DOHH2 (cell line): ENCODE measurements around the gene ZNF609.

Source experiments
- H3F3A ChIP-seq: fragments of 200-600 bp; sonication (generic), shearing (Covaris generic); 2 replicates; pipeline ENCODE4 v1.6.0; 2016; ENCODE audit warnings: antibody characterized with exemption, mild to moderate bottlenecking; ENCODE audit not compliant: control insufficient read depth, insufficient read depth
- H3K27ac ChIP-seq: fragments of 200-600 bp; sonication (generic); 2 replicates; pipeline ENCODE4 v1.5.1; 2014; ENCODE audit warnings: low read depth, mild to moderate bottlenecking, low read length, moderate library complexity
- H3K27me3 ChIP-seq: fragments of 200-600 bp; sonication (generic); 2 replicates; pipeline ENCODE4 v1.6.1; 2014; ENCODE audit warnings: mild to moderate bottlenecking, low read length, mixed read lengths; ENCODE audit not compliant: control insufficient read depth
- H3K36me3 ChIP-seq: fragments of 200-600 bp; sonication (generic); 2 replicates; pipeline ENCODE4 v1.6.1; 2014; ENCODE audit warnings: mild to moderate bottlenecking, low read length, moderate library complexity, mixed read lengths; ENCODE audit not compliant: control insufficient read depth
- H3K4me1 ChIP-seq: fragments of 200-600 bp; sonication (generic); 2 replicates; pipeline ENCODE4 v1.6.1; 2014; ENCODE audit warnings: mild to moderate bottlenecking, low read length, mixed read lengths; ENCODE audit not compliant: control insufficient read depth
- H3K4me2 ChIP-seq: fragments of 200-600 bp; sonication (generic); 2 replicates; pipeline ENCODE4 v1.6.0; 2014; ENCODE audit warnings: mild to moderate bottlenecking, low read length, moderate library complexity
- H3K4me3 ChIP-seq: fragments of 200-600 bp; sonication (generic); 2 replicates; pipeline ENCODE4 v1.5.1; 2014; ENCODE audit warnings: mild to moderate bottlenecking, low read length, mixed read lengths
- H3K79me2 ChIP-seq: fragments of 200-600 bp; sonication (generic); 2 replicates; pipeline ENCODE4 v1.6.1; 2014; ENCODE audit warnings: mild to moderate bottlenecking, low read length, mixed read lengths; ENCODE audit not compliant: control insufficient read depth
- H3K9me2 ChIP-seq: fragments of 200-600 bp; sonication (generic); replicated peaks from 2 replicates; pipeline ENCODE4 v1.6.1; 2014; ENCODE audit warnings: mild to moderate bottlenecking, low read length, mixed read lengths; ENCODE audit not compliant: control insufficient read depth
- H3K9me3 ChIP-seq: fragments of 200-600 bp; sonication (generic); 2 replicates; pipeline ENCODE4 v1.6.1; 2014; ENCODE audit warnings: antibody characterized with exemption, low read length, mixed read lengths; ENCODE audit not compliant: control insufficient read depth, insufficient read depth
- H4K20me1 ChIP-seq: fragments of 200-600 bp; sonication (generic); 2 replicates; pipeline ENCODE4 v1.6.0; 2014; ENCODE audit warnings: low read depth, mild to moderate bottlenecking, antibody characterized with exemption, low read length, moderate library complexity; ENCODE audit not compliant: control insufficient read depth, insufficient read depth
- CTCF ChIP-seq: fragments of 200-600 bp; sonication (generic); IDR thresholded peaks from one replicate; pipeline ENCODE4 v1.5.1; 2014; ENCODE audit warnings: antibody characterized with exemption, mild to moderate bottlenecking, low read depth, low read length; ENCODE audit not compliant: poor library complexity, severe bottlenecking
- EZH2phosphoT487 ChIP-seq: fragments of 200-600 bp; sonication (generic); IDR thresholded peaks from 2 replicates; pipeline ENCODE4 v1.6.1; 2017; ENCODE audit warnings: borderline replicate concordance, mild to moderate bottlenecking, antibody characterized with exemption, low read length, moderate library complexity, mixed read lengths

The ZNF609 gene

DNA sequence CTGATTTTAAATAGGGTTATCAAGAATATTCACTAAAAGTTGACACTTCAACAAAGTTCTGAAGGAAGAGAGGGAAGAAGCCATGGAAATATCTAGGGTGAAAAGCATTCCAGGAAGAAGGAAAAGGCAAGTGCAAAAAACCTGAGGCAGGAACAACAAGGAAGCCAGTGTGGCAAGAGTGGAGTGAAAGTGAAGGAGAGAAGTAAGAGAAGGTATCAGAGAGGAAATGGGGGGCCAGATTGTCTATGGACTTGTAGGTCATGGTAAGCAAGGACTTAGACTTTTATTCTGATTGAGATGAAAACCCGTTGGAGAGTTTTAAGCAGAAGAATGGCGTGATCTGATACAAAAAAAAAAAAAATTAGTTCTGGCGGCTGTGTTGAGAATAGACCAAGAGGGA, 18.5 kb upstream of the ZNF609 start:
- Histone ChIP-seq H4K20me1 (no peaks in the 10 kb centered on the region), H3K9me3 (no peaks in the 10 kb centered on the region), H3K4me2 (no peak overlapping the region), H3K27me3 (no peaks in the 10 kb centered on the region), H3F3A (no peaks in the 10 kb centered on the region; the same call in 1 of the 2 replicates), H3K4me1 (no peaks in the 10 kb centered on the region), H3K79me2 (no peaks in the 10 kb centered on the region), H3K9me2 (no peaks in the 10 kb centered on the region), H3K4me3 (no peak overlapping the region), H3K27ac (no peak overlapping the region), H3K36me3 (no peaks in the 10 kb centered on the region)
- TF ChIP-seq CTCF (no peak), EZH2phosphoT487 (no peak)

GRCh38 chr15:64443016-64443415, 17.4 kb upstream of the ZNF609 start:
- Histone ChIP-seq H3K4me1 (0 out of 2 replicates have a peak, but pooled peaks cover 3% of the 10 kb centered on the region), H3K4me3 (no peak overlapping the region), H3K9me2 (no peaks in the 10 kb centered on the region), H3K9me3 (no peaks in the 10 kb centered on the region), H3F3A (no peaks in the 10 kb centered on the region; the same call in 1 of the 2 replicates), H3K27ac (no peak overlapping the region), H4K20me1 (no peaks in the 10 kb centered on the region), H3K27me3 (no peaks in the 10 kb centered on the region), H3K36me3 (no peaks in the 10 kb centered on the region), H3K79me2 (no peaks in the 10 kb centered on the region), H3K4me2 (no peak overlapping the region)
- TF ChIP-seq CTCF (no peak), EZH2phosphoT487 (no peak)

- Histone ChIP-seq H4K20me1 (no peaks in the 10 kb centered on the region), H3K4me3 (no peak overlapping the region)
Measured at GRCh38 chr15:64443747-64444621, 16.4 kb upstream of the ZNF609 start.

More at GRCh38 chr15:64443747-64444621, 16.4 kb upstream of the ZNF609 start:
- Histone ChIP-seq H3K4me1 (0 out of 2 replicates have a peak, but pooled peaks cover 6% of the 10 kb centered on the region), H3F3A (no peaks in the 10 kb centered on the region; the same call in 1 of the 2 replicates), H3K4me2 (no peak overlapping the region), H3K36me3 (no peaks in the 10 kb centered on the region), H3K9me3 (no peaks in the 10 kb centered on the region), H3K79me2 (no peaks in the 10 kb centered on the region), H3K27ac (no peak overlapping the region), H3K9me2 (no peaks in the 10 kb centered on the region), H3K27me3 (no peaks in the 10 kb centered on the region)
- TF ChIP-seq CTCF (no peak), EZH2phosphoT487 (no peak)
